GM12891 (cell line): Measurements from ENCODE around the gene SLCO3A1.

Experiments used
- POLR2A ChIP-seq: IDR thresholded peaks from 2 replicates; pipeline ENCODE4 v1.6.1; 2011; ENCODE audit warnings: low read depth, low read length, control low read depth
- POU2F2 ChIP-seq: IDR thresholded peaks from 2 replicates; pipeline ENCODE4 v1.6.1; 2011; ENCODE audit warnings: low read depth, mild to moderate bottlenecking, control low read depth, low read length, moderate library complexity
- TAF1 ChIP-seq: IDR thresholded peaks from 2 replicates; pipeline ENCODE4 v1.6.1; 2011; ENCODE audit warnings: low read depth, low read length, control low read depth

- TF ChIP-seq POLR2A, result no peak
- no peak for TF ChIP-seq POU2F2
- no peak for TF ChIP-seq TAF1
Measured at GRCh38 chr15:92184142-92184541, 330.6 kb downstream of the SLCO3A1 start.
